ENCODE results near the gene SYT11. TPM values are rescaled to one million over a fixed set of nuclear protein-coding genes. Genes with fewer than 3 reads are reported as not detected.
A peak's percentile ranks its signal among the peaks of the same experiment; 100 is the strongest.
"Not testable (repeated sequence)": the region's sequence is repeated elsewhere in the genome, so short reads cannot be mapped to it uniquely, and the experiment has no call there.

The SYT11 gene, protein sequence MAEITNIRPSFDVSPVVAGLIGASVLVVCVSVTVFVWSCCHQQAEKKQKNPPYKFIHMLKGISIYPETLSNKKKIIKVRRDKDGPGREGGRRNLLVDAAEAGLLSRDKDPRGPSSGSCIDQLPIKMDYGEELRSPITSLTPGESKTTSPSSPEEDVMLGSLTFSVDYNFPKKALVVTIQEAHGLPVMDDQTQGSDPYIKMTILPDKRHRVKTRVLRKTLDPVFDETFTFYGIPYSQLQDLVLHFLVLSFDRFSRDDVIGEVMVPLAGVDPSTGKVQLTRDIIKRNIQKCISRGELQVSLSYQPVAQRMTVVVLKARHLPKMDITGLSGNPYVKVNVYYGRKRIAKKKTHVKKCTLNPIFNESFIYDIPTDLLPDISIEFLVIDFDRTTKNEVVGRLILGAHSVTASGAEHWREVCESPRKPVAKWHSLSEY
- total RNA-seq: 25.7 and 26.8 TPM in 2 replicates

DNA sequence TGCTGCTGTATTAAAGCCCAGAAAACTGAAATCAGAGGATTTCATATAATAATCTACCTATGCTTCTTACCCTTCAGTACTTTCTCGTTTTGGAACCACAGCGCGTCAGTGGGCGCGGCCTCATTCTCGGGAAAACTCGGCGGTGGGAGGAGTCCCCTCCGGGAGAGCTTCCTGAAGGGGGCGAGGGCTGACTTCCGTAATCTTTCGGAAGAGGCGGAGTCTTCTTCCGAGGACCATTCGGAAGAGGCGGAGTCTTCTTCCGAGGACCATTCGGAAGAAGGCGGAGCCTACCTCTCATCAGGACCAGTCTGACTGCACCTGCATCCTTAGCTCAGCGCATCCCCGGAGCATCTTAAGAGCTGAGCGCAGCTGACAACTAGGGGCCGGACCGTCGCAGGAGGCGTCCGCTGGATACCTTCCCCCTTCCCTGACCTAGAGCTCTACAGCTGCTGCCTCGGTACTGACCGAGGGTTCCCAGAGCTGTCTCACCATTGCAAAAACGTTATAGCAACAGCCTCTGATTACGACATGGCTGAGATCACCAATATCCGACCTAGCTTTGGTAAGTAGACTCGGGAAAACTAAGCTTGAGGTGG, at the start of gene SYT11:
SYT11 (plus strand) TSS at position 334 of the 596 bp plus-strand sequence; CDS start at position 529, 195 bp downstream.
- peak; percentile 90 for DNase-seq (ENCODE audit: low spot score)
- Mint-ChIP-seq H3K27ac (peak within 1 kb of the TSS; percentile 98), H3K27me3 (ENCODE audit: insufficient read depth) (no peaks in the 10 kb centered on the region), H3K4me3 (peak within 1 kb of the TSS; percentile 89), H3K9me3 (no peaks in the 10 kb centered on the region), H3K36me3 (ENCODE audit: low read depth) (peaks cover 19% of the 10 kb centered on the region), H3K4me1 (ENCODE audit: low read depth) (peaks cover 47% of the 10 kb centered on the region)
- intact Hi-C loops (cut with micrococcal nuclease): loop anchor here (1.0 to 10.0 kb wide), 11 partner anchors 52 to 883 kb away; partner anchors contain the start of genes ARHGEF2, HCN3, KHDC4 and MEF2D

DNA sequence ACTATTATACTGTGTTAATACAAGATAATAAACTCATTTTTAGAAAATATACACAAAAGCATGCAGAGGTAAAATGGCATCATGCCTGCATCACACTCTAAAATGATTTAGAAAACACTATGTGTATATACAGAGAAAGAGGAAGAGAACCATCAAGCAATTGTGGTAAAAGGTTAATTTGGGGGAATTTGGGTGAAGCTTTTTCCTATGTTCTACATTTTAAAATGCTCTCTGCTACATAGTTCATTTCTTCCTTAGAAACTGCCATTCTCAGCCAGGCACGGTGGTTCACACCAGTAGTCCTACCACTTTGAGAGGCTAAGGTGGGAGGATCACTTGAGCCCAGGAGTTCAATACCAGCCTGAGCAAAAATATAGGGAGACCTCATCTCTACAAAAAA, 46.5 kb upstream of the SYT11 start:
- H3K27me3 Mint-ChIP-seq (ENCODE audit: insufficient read depth): no peaks in the 10 kb centered on the region
- no peak overlapping the region for H3K4me3 Mint-ChIP-seq
- DNase-seq (ENCODE audit: low spot score): no peak
- H3K27ac Mint-ChIP-seq: no peak overlapping the region
- no peaks in the 10 kb centered on the region for H3K9me3 Mint-ChIP-seq
- no peaks in the 10 kb centered on the region for H3K4me1 Mint-ChIP-seq (ENCODE audit: low read depth)
- intact Hi-C loops (cut with micrococcal nuclease): no loop called here
- peaks cover 25% of the 10 kb centered on the region for H3K36me3 Mint-ChIP-seq (ENCODE audit: low read depth)

- H3K27me3 Mint-ChIP-seq (ENCODE audit: insufficient read depth): no peaks in the 10 kb centered on the region
- no peak overlapping the region for H3K4me3 Mint-ChIP-seq
- intact Hi-C loops (cut with micrococcal nuclease): no loop called here
- no peak for DNase-seq (ENCODE audit: low spot score)
- no peak overlapping the region for H3K27ac Mint-ChIP-seq
- H3K36me3 Mint-ChIP-seq (ENCODE audit: low read depth): peaks cover 25% of the 10 kb centered on the region
- no peaks in the 10 kb centered on the region for H3K9me3 Mint-ChIP-seq
- no peaks in the 10 kb centered on the region for H3K4me1 Mint-ChIP-seq (ENCODE audit: low read depth)
Measured at GRCh38 chr1:155813672-155814071, 45.7 kb upstream of the SYT11 start.

- H3K27ac Mint-ChIP-seq: no peak overlapping the region
- DNase-seq (ENCODE audit: low spot score): no peak
- peaks cover 35% of the 10 kb centered on the region for H3K36me3 Mint-ChIP-seq (ENCODE audit: low read depth)
- intact Hi-C loops (cut with micrococcal nuclease): no loop called here
- no peaks in the 10 kb centered on the region for H3K4me1 Mint-ChIP-seq (ENCODE audit: low read depth)
- H3K27me3 Mint-ChIP-seq (ENCODE audit: insufficient read depth): no peaks in the 10 kb centered on the region
- H3K4me3 Mint-ChIP-seq: no peak overlapping the region
- H3K9me3 Mint-ChIP-seq: no peaks in the 10 kb centered on the region
Measured at GRCh38 chr1:155816351-155816750, 43.0 kb upstream of the SYT11 start.

DNA sequence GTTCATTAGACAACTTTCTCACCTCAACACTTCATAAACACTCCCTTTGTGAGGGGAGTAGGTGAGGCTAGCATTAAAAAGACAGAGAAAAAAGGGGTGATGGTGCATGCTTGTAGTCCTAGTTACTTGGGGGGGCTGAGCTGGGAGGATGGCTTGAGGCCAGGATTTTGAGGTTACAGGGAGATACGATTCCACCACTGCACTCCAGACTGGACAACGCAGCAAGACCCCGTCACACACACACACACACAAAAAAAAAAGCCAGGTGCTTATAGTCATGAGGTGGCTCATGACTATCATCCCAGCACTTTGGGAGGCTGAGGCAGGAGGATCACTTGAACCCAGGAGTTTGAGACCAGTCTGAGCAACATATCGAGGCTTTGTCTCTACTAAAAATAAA, 31.9 kb upstream of the SYT11 start:
- H3K9me3 Mint-ChIP-seq: no peaks in the 10 kb centered on the region
- peaks cover 13% of the 10 kb centered on the region for H3K36me3 Mint-ChIP-seq (ENCODE audit: low read depth)
- H3K4me1 Mint-ChIP-seq (ENCODE audit: low read depth): peaks cover 1% of the 10 kb centered on the region
- no peak for DNase-seq (ENCODE audit: low spot score)
- no peak overlapping the region for H3K4me3 Mint-ChIP-seq
- no peaks in the 10 kb centered on the region for H3K27me3 Mint-ChIP-seq (ENCODE audit: insufficient read depth)
- intact Hi-C loops (cut with micrococcal nuclease): no loop called here
- H3K27ac Mint-ChIP-seq: no peak overlapping the region

DNA sequence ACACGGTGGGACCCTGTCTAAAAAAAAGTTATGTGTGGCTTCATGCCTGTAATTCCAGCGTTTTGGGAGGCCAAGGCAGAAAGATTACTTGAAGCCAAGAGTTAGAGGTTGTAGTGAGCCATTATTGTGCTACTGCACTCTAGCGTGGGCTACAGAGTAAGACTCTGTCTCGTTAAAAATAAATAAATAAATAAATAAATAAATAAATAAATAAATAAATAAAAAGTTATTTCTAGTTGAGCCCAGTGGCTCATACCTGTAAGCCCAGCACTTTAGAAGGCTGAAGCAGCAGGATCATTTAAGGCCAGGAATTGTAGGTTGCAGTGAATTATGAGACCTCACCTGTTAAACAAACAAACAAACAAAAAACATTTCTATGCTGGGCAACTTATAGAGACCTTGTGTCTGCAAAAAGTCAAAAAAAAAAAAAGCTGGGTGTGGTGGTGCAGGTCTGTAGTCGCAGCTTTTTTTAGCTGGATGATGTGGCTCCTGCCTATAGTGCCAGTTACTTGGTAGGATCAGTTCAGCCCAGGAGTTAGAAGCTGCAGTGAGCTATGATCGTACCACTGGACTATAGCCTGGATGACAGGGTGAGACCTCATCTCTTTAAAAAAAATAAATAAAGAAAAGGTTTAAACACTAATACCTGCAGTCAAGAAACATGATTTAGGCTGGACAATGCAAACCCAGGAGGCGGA, 27.9 kb upstream of the SYT11 start:
- H3K27me3 Mint-ChIP-seq (ENCODE audit: insufficient read depth): no peaks in the 10 kb centered on the region
- H3K4me3 Mint-ChIP-seq: no peak overlapping the region
- intact Hi-C loops (cut with micrococcal nuclease): no loop called here
- H3K27ac Mint-ChIP-seq: no peak overlapping the region
- peaks cover 20% of the 10 kb centered on the region for H3K4me1 Mint-ChIP-seq (ENCODE audit: low read depth)
- H3K9me3 Mint-ChIP-seq: no peaks in the 10 kb centered on the region
- DNase-seq (ENCODE audit: low spot score): no peak
- H3K36me3 Mint-ChIP-seq (ENCODE audit: low read depth): peaks cover 17% of the 10 kb centered on the region

DNA sequence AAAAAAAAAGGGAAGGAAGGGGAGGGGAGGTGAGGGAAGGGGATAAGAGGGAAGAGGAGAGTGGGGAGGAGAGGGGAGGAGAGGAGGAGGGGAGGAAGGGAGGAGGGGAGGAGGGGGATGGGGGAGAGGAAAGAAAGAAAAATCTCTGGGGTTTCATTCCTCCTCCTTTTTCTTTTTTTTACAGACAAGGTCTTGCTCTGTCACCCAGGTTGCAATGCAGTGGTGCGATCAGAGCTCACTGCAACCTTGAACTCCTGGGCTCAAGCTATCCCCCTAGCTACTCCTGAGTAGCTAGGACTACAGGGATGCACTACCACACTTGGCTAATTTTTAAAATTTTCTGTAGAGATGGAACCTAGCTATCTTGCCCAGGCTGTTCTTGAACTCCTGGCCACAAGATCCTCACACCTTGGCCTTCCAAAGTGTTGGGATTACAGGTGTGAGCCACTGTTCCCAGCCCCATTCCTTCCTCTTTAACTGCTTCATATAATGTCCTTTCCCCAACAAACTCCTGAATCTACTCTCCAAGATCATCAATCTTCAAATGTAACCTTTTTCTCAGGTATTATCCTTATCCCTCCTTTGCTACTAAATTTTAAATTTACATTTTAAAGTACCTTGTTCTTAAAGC, 25.6 kb upstream of the SYT11 start:
- intact Hi-C loops (cut with micrococcal nuclease): no loop called here
- Mint-ChIP-seq H3K27me3 (ENCODE audit: insufficient read depth) (no peaks in the 10 kb centered on the region), H3K27ac (no peak overlapping the region), H3K4me3 (no peak overlapping the region), H3K4me1 (ENCODE audit: low read depth) (peaks cover 33% of the 10 kb centered on the region), H3K9me3 (no peaks in the 10 kb centered on the region), H3K36me3 (ENCODE audit: low read depth) (peaks cover 17% of the 10 kb centered on the region)
- no peak for DNase-seq (ENCODE audit: low spot score)

DNA sequence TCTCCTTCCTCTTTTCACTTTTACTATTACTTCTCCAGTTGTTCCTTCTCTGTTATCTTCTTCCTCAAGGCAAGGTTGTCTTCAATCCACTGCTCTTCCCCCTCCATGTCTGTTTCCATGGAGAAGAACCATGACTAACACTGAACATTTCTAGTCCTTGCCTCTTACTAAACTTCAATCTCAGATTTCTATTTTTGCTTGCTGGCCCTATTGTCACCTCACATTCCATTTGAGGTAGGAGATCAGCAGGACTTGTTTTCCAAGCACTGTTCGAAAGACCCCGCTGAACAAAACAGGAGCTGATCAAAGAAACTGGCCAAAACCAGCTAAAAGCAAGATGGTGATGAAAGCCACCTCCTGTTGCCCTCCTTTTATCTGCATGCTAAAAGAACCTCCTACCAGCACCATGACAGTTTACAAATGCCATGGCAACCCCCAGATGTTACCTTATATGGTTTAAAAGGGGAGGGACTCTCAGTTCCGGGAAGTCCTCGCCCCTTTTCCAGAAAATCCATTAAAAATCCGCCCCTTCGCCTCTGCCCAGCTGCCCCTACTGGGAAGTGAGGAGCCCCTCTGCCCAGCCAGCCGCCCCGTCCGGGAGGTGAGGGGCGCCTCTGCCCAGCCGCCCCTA, 25.0 kb upstream of the SYT11 start:
- intact Hi-C loops (cut with micrococcal nuclease): no loop called here
- H3K9me3 Mint-ChIP-seq: no peaks in the 10 kb centered on the region
- H3K4me1 Mint-ChIP-seq (ENCODE audit: low read depth): peaks cover 33% of the 10 kb centered on the region
- DNase-seq (ENCODE audit: low spot score): no peak
- H3K27me3 Mint-ChIP-seq (ENCODE audit: insufficient read depth): no peaks in the 10 kb centered on the region
- H3K4me3 Mint-ChIP-seq: no peak overlapping the region
- no peak overlapping the region for H3K27ac Mint-ChIP-seq
- H3K36me3 Mint-ChIP-seq (ENCODE audit: low read depth): peaks cover 18% of the 10 kb centered on the region

DNA sequence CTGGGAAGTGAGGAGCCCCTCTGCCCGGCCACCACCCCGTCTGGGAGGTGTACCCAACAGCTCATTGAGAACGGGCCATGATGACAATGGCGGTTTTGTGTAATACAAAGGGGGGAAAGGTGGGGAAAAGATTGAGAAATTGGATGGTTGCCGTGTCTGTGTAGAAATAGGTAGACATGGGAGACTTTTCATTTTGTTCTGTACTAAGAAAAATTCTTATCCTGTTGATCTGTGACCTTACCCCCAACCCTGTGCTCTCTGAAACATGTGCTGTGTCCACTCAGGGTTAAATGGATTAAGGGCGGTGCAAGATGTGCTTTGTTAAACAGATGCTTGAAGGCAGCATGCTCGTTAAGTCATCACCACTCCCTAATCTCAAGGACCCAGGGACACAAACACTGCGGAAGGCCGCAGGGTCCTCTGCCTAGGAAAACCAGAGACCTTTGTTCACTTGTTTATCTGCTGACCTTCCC, 24.4 kb upstream of the SYT11 start:
- H3K4me1 Mint-ChIP-seq (ENCODE audit: low read depth): peaks cover 33% of the 10 kb centered on the region
- H3K9me3 Mint-ChIP-seq; H3K27ac Mint-ChIP-seq; intact Hi-C loops (cut with micrococcal nuclease); H3K4me3 Mint-ChIP-seq; DNase-seq (ENCODE audit: low spot score); H3K27me3 Mint-ChIP-seq (ENCODE audit: insufficient read depth): not testable (repeated sequence)
- H3K36me3 Mint-ChIP-seq (ENCODE audit: low read depth): peaks cover 20% of the 10 kb centered on the region

- Mint-ChIP-seq H3K9me3 (no peaks in the 10 kb centered on the region), H3K4me1 (ENCODE audit: low read depth) (peaks cover 33% of the 10 kb centered on the region), H3K27me3 (ENCODE audit: insufficient read depth) (no peaks in the 10 kb centered on the region), H3K4me3 (no peak overlapping the region), H3K27ac (no peak overlapping the region), H3K36me3 (ENCODE audit: low read depth) (peaks cover 21% of the 10 kb centered on the region)
- DNase-seq (ENCODE audit: low spot score): no peak
- intact Hi-C loops (cut with micrococcal nuclease): no loop called here
Measured at GRCh38 chr1:155835548-155835947, 23.8 kb upstream of the SYT11 start.

DNA sequence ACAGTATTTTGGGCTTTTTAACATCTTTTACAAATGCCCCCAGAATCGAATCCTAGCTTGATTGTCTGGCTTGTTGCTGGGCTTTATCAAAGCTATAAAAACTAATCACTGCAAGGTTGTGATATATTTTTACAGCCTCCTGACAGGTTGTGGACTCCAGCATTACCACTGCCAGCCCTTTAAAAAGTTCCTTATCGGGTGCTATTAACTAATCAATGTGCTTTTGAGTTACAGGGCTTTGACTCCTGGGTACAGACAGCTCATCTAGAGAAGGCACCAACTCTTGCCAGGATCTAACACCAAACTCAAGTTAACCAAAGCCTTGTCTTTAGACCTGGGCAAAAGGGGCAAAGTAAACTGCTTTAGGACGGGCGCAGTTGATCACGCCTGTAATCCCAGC, 19.0 kb upstream of the SYT11 start:
- DNase-seq (ENCODE audit: low spot score): no peak
- no peak overlapping the region for H3K4me3 Mint-ChIP-seq
- no peak overlapping the region for H3K27ac Mint-ChIP-seq
- intact Hi-C loops (cut with micrococcal nuclease): no loop called here
- H3K4me1 Mint-ChIP-seq (ENCODE audit: low read depth): peaks cover 32% of the 10 kb centered on the region
- H3K9me3 Mint-ChIP-seq: no peaks in the 10 kb centered on the region
- H3K36me3 Mint-ChIP-seq (ENCODE audit: low read depth): peaks cover 31% of the 10 kb centered on the region
- no peaks in the 10 kb centered on the region for H3K27me3 Mint-ChIP-seq (ENCODE audit: insufficient read depth)

GRCh38 chr1:155844860-155845421, 14.4 kb upstream of the SYT11 start:
- Mint-ChIP-seq H3K36me3 (ENCODE audit: low read depth) (peaks cover 36% of the 10 kb centered on the region), H3K27ac (peak overlapping the region; percentile 13), H3K4me3 (no peak overlapping the region), H3K4me1 (ENCODE audit: low read depth) (peaks cover 32% of the 10 kb centered on the region), H3K27me3 (ENCODE audit: insufficient read depth) (no peaks in the 10 kb centered on the region), H3K9me3 (no peaks in the 10 kb centered on the region)
- intact Hi-C loops (cut with micrococcal nuclease): no loop called here
- DNase-seq (ENCODE audit: low spot score): no peak
